K562 (cell line): ENCODE measurements around the gene USP10. TPM values are rescaled to one million over a fixed set of nuclear protein-coding genes. Genes with fewer than 3 reads are reported as not detected.
A peak's percentile ranks its signal among the peaks of the same experiment; 100 is the strongest.

ENCODE experiments used
- ADNP ChIP-seq: fragments of 200-800 bp; sonication (Bioruptor generic); IDR thresholded peaks from 2 replicates; pipeline ENCODE4 v1.6.1; 2016; ENCODE audit warnings: missing genetic modification characterization, missing compliant biosample characterization
- CEBPB ChIP-seq: fragments of 450-650 bp; IDR thresholded peaks from 2 replicates; pipeline ENCODE4 v1.6.1; 2016; ENCODE audit warnings: missing genetic modification characterization, missing compliant biosample characterization
- CTBP1 ChIP-seq: fragments of 450-650 bp; IDR thresholded peaks from 2 replicates; pipeline ENCODE4 v1.6.1; 2016; ENCODE audit warnings: borderline replicate concordance
- FIP1L1 ChIP-seq: fragments of 200-400 bp; formaldehyde crosslinking; IDR thresholded peaks from 2 replicates; pipeline ENCODE4 v1.6.1; 2018; ENCODE audit warnings: mild to moderate bottlenecking, low read depth, low read length; ENCODE audit not compliant: poor library complexity, severe bottlenecking
- GABPB2 ChIP-seq: fragments of 250-450 bp; sonication (Bioruptor Pico); conservative IDR thresholded peaks from 2 replicates; pipeline ENCODE4 v1.5.1; 2021; ENCODE audit warnings: mild to moderate bottlenecking
- GATA2 ChIP-seq: sonication (generic); formaldehyde crosslinking; IDR thresholded peaks from 2 replicates; pipeline ENCODE4 v1.4.0; 2020; ENCODE audit warnings: mild to moderate bottlenecking, missing genetic modification reagents
- JUNB ChIP-seq: fragments of 450-650 bp; formaldehyde crosslinking; conservative IDR thresholded peaks from 2 replicates; pipeline ENCODE4 v1.4.0; 2020; ENCODE audit warnings: mild to moderate bottlenecking
- KDM4B ChIP-seq, 2 experiments: fragments of 450-650 bp in 1 of 2; sonication (generic) in 1 of 2; IDR thresholded peaks; 2 replicates each; pipeline ENCODE4 v1.6.1; 2016 to 2017; ENCODE audit warnings: borderline replicate concordance in 2 of 2, antibody characterized with exemption in 1 of 2, low read depth in 1 of 2, mild to moderate bottlenecking in 1 of 2
- L3MBTL2 ChIP-seq: fragments of 450-650 bp; IDR thresholded peaks from 2 replicates; pipeline ENCODE4 v1.6.1; 2016; ENCODE audit warnings: mild to moderate bottlenecking, moderate library complexity
- NRF1 ChIP-seq, 2 experiments: fragments of 450-650 bp; IDR thresholded peaks in 1 of 2; conservative IDR thresholded peaks in 1 of 2; 2 replicates each; pipeline ENCODE4 v1.6.1; 2014; ENCODE audit warnings: mild to moderate bottlenecking in 2 of 2
- PHF20 ChIP-seq: fragments of 450-650 bp; IDR thresholded peaks from 2 replicates; pipeline ENCODE4 v1.6.1; 2018; ENCODE audit not compliant: partially characterized antibody
- ZNF165 ChIP-seq: fragments of 250-450 bp; sonication (Bioruptor Pico); IDR thresholded peaks from 2 replicates; pipeline ENCODE4 v1.4.0; 2020; ENCODE audit warnings: borderline replicate concordance
- ZNF23 ChIP-seq: fragments of 250-450 bp; sonication (Bioruptor Pico); IDR thresholded peaks from 2 replicates; pipeline ENCODE4 v1.4.0; 2020; ENCODE audit warnings: mild to moderate bottlenecking
- ZNF668 ChIP-seq: fragments of 250-450 bp; sonication (Bioruptor Pico); IDR thresholded peaks from 2 replicates; pipeline ENCODE4 v1.8.0; 2022; ENCODE audit warnings: mild to moderate bottlenecking, inconsistent platforms
- ZNF785 ChIP-seq: fragments of 250-450 bp; sonication (Bioruptor Pico); IDR thresholded peaks from 2 replicates; pipeline ENCODE4 v1.4.0; 2020; ENCODE audit warnings: mild to moderate bottlenecking
- polyA plus RNA-seq, 8 experiments: library from polyadenylated mRNA; depleted of rRNA in 4 of 8; stranded (reverse) in 5 of 8; unstranded in 3 of 8; fragments of >200 nt; fragmentation: Nextera tagmentation in 2 of 8; fragmentation: Illumina TruSeq in 1 of 8; extraction: Ambion mirVana in 2 of 8; extraction: Trizol in 1 of 8; gene quantifications; 2 replicates each; pipeline versions ENCODE4 v1.2.1 to v1.2.3, GENCODE V29; 2011 to 2014; ENCODE audit warnings: inconsistent platforms in 1 of 8, missing spikeins in 1 of 8
- total RNA-seq, 7 experiments: library from RNA; depleted of rRNA in 6 of 7; stranded (reverse); fragments of >200 nt in 6 of 7; fragmentation: Illumina TruSeq in 2 of 7; extraction: Trizol in 2 of 7; gene quantifications; 2 replicates each; pipeline versions ENCODE4 v1.2.1 to v1.2.3, GENCODE V29; 2011 to 2021; ENCODE audit warnings: low replicate concordance in 1 of 7
- TF ChIP-seq, protein P1 (sequence below), 2 experiments: fragments of 450-650 bp; conservative IDR thresholded peaks; 2 replicates each; pipeline ENCODE4 v1.6.1; 2017; ENCODE audit warnings: mild to moderate bottlenecking in 2 of 2, moderate library complexity in 2 of 2
- TF ChIP-seq, protein P2 (sequence below): sonication (generic); formaldehyde crosslinking; IDR thresholded peaks from 2 replicates; pipeline ENCODE4 v1.9.0; 2022; ENCODE audit warnings: mild to moderate bottlenecking, missing genetic modification reagents
- TF ChIP-seq, protein P3 (sequence below): fragments of 250-450 bp; sonication (Bioruptor Pico); IDR thresholded peaks from 2 replicates; pipeline ENCODE4 v1.5.0; 2021; ENCODE audit warnings: mild to moderate bottlenecking, moderate library complexity
- TF ChIP-seq, protein P4 (sequence below): IDR thresholded peaks from 2 replicates; pipeline ENCODE4 v1.6.1; 2012; ENCODE audit warnings: low read depth, low read length, improper control_type of control experiment, borderline replicate concordance

Gene USP10
- total and polyA plus RNA-seq, 9 of the 15 experiments (the other 6 are each of a cell fraction or from before 2014, with no cell fraction given), result 61.7 to 197 (median 116) TPM

DNA sequence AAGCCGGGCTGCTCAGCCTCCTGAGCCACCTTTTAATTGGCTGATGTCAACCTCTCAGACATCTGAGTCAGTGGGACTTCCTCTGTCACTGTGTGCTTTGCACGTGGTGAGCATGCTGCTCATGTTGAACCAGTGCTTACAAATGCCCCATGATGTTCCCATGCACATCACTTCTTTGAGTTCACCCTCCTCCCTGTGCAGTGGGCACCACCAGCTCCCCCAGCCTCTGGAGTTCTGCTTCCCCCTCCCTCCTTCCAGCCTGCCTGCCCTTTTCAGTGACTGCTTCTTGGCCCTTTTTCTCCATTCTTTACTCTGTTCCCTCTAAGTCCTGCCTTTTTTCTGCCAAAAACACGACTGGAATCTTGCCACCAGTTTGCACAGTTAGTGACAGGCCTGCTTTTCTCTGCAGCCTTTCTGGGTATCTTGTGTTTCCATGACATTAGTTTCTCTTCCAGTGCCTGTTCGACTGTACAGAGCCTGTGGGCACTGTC, 41.6 kb downstream of the USP10 start (continued):
- TF ChIP-seq, protein P1, sequence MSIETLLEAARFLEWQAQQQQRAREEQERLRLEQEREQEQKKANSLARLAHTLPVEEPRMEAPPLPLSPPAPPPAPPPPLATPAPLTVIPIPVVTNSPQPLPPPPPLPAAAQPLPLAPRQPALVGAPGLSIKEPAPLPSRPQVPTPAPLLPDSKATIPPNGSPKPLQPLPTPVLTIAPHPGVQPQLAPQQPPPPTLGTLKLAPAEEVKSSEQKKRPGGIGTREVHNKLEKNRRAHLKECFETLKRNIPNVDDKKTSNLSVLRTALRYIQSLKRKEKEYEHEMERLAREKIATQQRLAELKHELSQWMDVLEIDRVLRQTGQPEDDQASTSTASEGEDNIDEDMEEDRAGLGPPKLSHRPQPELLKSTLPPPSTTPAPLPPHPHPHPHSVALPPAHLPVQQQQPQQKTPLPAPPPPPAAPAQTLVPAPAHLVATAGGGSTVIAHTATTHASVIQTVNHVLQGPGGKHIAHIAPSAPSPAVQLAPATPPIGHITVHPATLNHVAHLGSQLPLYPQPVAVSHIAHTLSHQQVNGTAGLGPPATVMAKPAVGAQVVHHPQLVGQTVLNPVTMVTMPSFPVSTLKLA (conservative IDR thresholded peaks at IDR 0.05), result no peak; a peak in 1 of 4 replicates
- TF ChIP-seq ZNF785 (CRISPR knock-in tag) (no peak), ZNF165 (CRISPR knock-in tag) (no peak), CTBP1 (no peak), CEBPB (tag) (no peak), GABPB2 (CRISPR knock-in tag) (no peak), GATA2 (CRISPR knock-in tag) (no peak), FIP1L1 (no peak), JUNB (CRISPR knock-in tag) (no peak), L3MBTL2 (peak; percentile 31; the same call in 1 of the 2 replicates), ZNF668 (no peak), ADNP (tag) (no peak), PHF20 (no peak), NRF1 (conservative IDR thresholded peaks at IDR 0.05 in 1 of 2, IDR thresholded peaks at IDR 0.05 in 1 of 2) (no peak), ZNF23 (CRISPR knock-in tag) (no peak), KDM4B (IDR thresholded peaks at IDR 0.05; ENCODE audit: borderline replicate concordance in 2 of 2, low read depth in 1 of 2) (no peak)
- TF ChIP-seq, protein P2, sequence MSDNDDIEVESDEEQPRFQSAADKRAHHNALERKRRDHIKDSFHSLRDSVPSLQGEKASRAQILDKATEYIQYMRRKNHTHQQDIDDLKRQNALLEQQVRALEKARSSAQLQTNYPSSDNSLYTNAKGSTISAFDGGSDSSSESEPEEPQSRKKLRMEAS, result peak; percentile 31; the same call in 1 of the 2 replicates
- TF ChIP-seq, protein P3, sequence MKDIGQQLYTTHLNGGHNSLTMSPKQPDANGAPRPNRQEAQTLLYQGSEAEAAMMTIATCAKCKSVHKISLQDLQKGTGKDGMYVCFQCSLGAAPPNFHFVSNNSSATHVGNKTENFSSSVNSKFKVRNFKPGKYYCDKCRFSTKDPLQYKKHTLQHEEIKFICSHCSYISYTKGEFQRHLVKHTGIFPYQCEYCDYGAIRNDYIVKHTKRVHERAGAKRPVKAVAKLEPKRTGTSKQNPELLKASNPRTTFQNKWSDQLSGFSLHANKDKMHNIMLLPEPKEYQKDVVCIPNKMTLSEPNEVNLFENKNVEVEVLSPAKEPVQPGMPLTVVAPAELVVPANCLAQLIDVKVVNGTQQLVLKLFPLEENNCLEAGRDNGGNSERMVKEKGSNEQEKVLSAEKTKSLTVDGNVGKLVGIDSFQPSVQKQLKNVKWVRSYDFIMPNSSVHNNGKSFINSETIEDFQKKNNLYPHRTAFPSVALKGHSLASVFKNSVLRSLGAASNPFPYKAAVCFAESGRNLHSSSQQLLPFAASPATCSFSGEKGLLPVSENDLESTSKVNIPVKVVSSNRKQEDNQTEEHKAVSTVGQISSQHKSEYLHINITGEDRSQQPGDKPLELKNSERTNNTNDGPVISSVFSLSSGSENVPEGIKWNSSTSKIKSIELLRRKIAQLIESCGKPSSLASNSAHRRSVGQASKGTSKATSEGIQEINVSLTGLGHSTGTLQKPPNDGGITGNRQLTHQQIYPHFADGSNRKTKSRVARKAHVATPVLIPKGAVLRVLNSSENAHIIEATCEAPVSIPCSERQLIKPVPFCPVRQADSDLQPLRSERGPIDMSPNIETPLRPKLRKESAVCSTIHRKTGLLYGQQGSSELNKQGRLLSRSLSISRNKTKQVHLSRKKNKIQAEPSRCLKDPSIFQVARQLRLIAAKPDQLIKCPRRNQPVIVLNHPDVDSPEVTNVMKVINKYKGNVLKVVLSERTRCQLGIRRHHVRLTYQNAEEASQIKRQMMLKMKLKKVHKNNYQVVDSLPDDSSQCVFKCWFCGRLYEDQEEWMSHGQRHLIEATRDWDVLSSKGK (CRISPR knock-in tag), result no peak
- TF ChIP-seq, protein P4, sequence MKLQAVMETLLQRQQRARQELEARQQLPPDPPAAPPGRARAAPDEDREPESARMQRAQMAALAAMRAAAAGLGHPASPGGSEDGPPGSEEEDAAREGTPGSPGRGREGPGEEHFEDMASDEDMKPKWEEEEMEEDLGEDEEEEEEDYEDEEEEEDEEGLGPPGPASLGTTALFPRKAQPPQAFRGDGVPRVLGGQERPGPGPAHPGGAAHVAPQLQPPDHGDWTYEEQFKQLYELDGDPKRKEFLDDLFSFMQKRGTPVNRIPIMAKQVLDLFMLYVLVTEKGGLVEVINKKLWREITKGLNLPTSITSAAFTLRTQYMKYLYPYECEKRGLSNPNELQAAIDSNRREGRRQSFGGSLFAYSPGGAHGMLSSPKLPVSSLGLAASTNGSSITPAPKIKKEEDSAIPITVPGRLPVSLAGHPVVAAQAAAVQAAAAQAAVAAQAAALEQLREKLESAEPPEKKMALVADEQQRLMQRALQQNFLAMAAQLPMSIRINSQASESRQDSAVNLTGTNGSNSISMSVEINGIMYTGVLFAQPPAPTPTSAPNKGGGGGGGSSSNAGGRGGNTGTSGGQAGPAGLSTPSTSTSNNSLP, result no peak
